Mucosa of stomach (tissue), 1 donor: ENCODE results near the gene SBSN.
"Not testable (repeated sequence)": the region's sequence is repeated elsewhere in the genome, so short reads cannot be mapped to it uniquely, and the experiment has no call there.

Source experiments
- H3K27me3 ChIP-seq: one replicate; pipeline ENCODE4 v1.7.0; 2013; ENCODE audit warnings: mild to moderate bottlenecking, low read length; ENCODE audit not compliant: control insufficient read depth, insufficient read depth
- H3K36me3 ChIP-seq: one replicate; pipeline ENCODE4 v1.7.0; 2013; ENCODE audit warnings: low read length; ENCODE audit not compliant: control insufficient read depth, insufficient read depth
- H3K4me1 ChIP-seq: one replicate; pipeline ENCODE4 v1.7.0; 2013; ENCODE audit warnings: mild to moderate bottlenecking, low read length; ENCODE audit not compliant: control insufficient read depth, insufficient read depth
- H3K4me3 ChIP-seq: one replicate; pipeline ENCODE4 v1.7.0; 2013; ENCODE audit warnings: low read length
- H3K9ac ChIP-seq: one replicate; pipeline ENCODE4 v1.7.0; 2013; ENCODE audit warnings: mild to moderate bottlenecking, low read length, moderate library complexity
- H3K9me3 ChIP-seq: one replicate; pipeline ENCODE4 v1.7.0; 2013; ENCODE audit warnings: mild to moderate bottlenecking, low read length, moderate library complexity; ENCODE audit not compliant: control insufficient read depth
- donor health status: Pancreatic carcinoma.

Gene SBSN

DNA sequence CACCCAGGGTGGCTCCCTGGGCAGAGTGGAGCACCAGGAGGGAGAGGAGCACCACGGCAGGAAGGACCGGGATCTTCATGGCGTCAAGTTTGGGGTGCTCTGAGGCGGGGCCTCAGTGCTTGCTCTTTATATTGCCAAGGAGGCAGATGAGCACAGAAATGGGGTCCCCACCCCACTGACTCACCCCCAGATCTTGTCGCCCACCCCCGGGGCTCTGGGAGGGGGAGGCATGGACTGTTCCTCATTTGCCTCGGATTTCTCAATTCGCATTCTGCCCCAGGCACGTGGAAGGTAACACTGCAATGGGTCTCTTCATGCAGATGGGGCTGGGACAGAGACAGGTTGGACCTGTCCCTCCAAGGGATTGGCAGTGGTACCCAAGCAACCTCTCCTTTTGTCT lies 37.7 kb downstream of the SBSN start, which contains the start of gene KRTDAP:
Gene KRTDAP, minus strand, starts transcription at position 101 of the 400 bp plus-strand sequence. Its CDS starts 22 bp downstream, at position 79.
- Histone ChIP-seq H3K27me3 (peaks cover 12% of the 10 kb centered on the region), H3K4me3 (no peak within 1 kb of the TSS), H3K9ac (no peak within 1 kb of the TSS), H3K36me3 (no peaks in the 10 kb centered on the region), H3K4me1 (peaks cover 4% of the 10 kb centered on the region), H3K9me3 (no peaks in the 10 kb centered on the region)

DNA sequence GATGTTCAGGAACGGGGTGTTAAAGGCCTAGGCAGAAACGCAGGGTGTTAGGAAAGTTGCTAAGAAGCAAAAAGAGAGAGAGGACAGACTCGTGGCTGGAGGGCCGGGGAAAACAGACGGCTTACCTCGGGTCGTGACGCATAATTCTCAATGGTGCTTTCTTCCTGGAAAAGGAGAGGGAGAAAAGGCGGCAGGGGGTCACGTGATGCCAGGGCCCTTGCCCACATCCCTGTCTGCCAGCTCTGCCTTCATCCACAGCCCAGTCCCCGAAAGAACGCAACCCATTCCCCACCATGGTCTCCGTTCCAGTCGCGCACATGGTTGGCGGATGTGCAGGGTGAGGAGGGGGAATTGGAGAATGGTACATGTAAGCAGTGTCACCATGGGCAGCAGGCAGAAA lies 39.4 kb downstream of the SBSN start:
- Histone ChIP-seq H3K36me3 (no peaks in the 10 kb centered on the region), H3K4me3 (no peak overlapping the region), H3K4me1 (no peaks in the 10 kb centered on the region), H3K27me3 (peaks cover 8% of the 10 kb centered on the region), H3K9me3 (no peaks in the 10 kb centered on the region), H3K9ac (no peak overlapping the region)

DNA sequence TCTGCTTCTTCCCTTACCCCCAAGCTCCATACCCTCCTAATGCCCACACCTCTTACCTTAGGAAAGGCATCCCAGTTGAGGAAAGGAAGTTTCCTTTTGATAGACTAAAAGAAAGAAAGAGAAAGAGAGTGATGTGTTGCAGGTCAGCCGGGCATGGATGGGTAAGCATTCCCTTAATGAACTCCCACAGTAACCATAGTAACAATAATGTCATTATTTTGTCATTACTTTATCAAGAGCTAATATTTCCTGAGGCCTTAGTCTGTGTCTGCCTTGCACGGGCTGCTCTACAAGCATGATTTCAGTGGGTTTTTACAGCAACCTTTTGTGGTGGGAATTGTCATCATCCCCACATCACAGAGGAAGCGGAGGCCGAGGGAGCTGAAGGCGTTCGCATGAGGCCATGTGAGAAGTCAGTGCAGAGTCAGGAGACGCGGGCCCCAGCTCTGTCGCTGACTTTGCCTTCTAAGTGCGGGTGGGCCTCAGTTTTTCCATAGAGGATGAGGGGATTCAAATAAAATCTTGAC lies 40.4 kb downstream of the SBSN start:
- H3K4me1 ChIP-seq = no peaks in the 10 kb centered on the region
- H3K4me3 ChIP-seq = no peak overlapping the region
- H3K9me3 ChIP-seq = no peaks in the 10 kb centered on the region
- peaks cover 8% of the 10 kb centered on the region for H3K27me3 ChIP-seq
- no peak overlapping the region for H3K9ac ChIP-seq
- no peaks in the 10 kb centered on the region for H3K36me3 ChIP-seq

DNA sequence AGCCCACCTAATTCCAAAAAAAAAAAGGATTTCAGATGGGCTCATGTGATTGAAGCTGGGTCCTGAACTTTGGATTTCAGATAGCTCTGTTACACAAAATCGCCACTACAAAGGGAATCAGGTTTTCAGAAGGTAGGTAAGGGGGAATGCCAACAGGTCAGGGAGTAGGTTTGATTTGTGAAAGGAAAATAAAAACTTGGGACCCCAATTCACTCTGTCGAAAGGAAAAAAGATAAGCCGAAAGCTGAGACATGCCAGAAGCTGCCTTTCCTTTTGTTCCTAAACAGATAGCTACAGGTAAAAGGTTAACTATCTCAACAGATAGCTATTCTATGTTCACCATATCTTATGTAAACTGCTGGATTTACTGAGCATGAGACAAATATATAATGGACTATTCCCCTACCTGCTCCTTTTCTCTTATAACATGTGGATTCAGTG lies 41.8 kb downstream of the SBSN start:
- no peak overlapping the region for H3K4me3 ChIP-seq
- H3K9me3 ChIP-seq = no peaks in the 10 kb centered on the region
- peaks cover 8% of the 10 kb centered on the region for H3K27me3 ChIP-seq
- no peaks in the 10 kb centered on the region for H3K4me1 ChIP-seq
- no peak overlapping the region for H3K9ac ChIP-seq
- H3K36me3 ChIP-seq = no peaks in the 10 kb centered on the region

DNA sequence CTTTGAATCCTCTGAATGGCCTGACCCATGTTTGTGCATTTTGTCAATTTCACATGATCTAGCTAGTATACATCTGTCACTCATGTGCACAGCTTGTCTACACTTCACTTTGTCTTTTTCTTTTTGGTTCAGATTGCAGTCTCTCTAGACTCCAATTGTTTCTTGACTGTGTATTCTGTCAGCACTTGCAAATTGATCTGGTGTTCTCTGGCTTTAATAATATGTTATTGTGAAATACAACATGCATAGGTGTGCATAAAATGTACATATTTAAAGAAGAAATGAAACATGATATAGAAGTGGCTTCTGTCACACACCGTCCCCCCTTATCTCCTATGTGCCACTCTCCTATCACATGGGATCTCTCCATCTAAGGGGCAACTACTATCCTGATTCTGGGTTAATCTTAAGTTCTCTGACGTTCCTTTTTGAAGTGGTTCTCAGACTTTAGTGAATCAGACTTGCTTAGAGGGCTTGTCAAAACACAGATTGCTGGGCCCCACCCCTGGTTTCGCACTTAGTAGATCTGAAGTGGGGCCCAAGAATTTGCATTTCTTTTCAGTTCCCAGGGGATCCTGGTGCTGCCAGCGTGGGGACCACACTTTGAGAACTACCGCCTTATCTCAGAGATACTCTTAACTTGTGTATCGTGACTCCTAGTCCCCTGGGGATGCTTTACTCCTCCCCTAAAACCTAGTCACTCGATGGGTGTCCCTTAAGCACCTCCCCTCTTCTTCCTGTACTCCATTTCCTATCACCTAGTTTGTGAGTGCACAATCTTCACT lies 43.7 kb downstream of the SBSN start:
- no peak overlapping the region for H3K4me3 ChIP-seq
- H3K36me3 ChIP-seq = no peaks in the 10 kb centered on the region
- no peaks in the 10 kb centered on the region for H3K9me3 ChIP-seq
- no peaks in the 10 kb centered on the region for H3K4me1 ChIP-seq
- H3K9ac ChIP-seq = no peak overlapping the region
- peaks cover 8% of the 10 kb centered on the region for H3K27me3 ChIP-seq

DNA sequence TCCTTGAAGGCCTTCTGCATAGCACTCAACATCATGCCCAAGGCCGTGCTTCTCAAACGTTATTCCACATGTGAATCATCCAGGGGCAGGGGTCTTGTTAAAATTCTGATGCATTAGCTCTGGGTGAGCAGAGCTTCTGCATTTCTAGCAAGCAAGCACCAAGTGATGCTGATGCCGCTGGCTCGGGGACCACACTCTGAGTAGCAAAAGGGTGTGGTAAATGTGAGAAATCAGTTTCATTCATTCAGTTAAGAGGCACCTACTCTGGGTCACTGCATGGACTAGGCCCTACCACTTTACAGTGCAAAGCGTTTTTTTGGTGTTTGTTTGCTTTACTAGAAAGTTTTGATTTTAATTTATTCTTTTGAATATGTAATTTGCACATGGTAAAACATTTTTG lies 45.0 kb downstream of the SBSN start:
- H3K27me3 ChIP-seq = peaks cover 5% of the 10 kb centered on the region
- H3K4me3 ChIP-seq = no peak overlapping the region
- no peak overlapping the region for H3K9ac ChIP-seq
- H3K4me1 ChIP-seq = no peaks in the 10 kb centered on the region
- no peaks in the 10 kb centered on the region for H3K36me3 ChIP-seq
- no peaks in the 10 kb centered on the region for H3K9me3 ChIP-seq

DNA sequence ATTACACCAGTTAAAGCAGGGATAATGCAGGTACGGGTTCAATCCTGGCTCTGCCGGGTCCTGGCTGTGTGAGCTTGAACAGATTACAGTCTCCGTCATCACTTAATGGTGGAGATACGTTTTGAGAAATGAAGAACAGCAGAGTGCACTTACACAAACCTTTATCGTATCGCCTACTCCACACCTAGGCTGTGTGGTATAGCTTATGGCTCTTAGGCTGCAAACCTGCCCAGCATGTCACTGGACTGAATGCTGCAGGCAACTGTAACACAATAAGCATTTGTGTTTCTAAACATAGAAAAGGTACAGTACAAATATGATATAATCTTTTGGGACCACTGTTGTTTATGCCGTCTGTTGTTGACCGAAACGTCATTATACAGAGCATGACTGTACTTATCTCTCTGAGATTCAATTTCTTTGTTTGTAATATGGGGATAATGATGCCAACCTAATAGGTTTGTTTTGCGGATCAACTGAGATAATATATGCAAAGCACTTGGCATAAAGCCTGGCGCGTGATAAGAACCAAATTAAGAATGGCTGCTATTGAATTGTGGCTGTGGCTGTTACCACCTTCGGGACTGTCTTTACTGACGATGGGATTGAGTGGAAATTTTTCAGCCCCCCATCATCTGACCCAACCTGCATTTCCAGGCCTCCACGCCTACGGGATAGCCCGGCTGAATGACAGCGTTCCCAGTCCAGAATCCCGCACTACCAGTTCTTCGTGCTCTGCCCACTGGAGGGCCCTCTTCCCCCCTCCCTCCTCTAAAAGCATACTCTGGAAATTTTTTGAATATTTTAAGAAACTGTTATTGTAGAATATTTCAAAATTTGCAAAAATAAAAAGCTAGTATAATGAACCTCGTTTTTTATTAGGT lies 49.1 kb downstream of the SBSN start:
- Histone ChIP-seq H3K9me3 (no peaks in the 10 kb centered on the region), H3K4me1 (no peaks in the 10 kb centered on the region), H3K27me3 (no peaks in the 10 kb centered on the region), H3K36me3 (no peaks in the 10 kb centered on the region), H3K9ac (no peak overlapping the region), H3K4me3 (no peak overlapping the region)

DNA sequence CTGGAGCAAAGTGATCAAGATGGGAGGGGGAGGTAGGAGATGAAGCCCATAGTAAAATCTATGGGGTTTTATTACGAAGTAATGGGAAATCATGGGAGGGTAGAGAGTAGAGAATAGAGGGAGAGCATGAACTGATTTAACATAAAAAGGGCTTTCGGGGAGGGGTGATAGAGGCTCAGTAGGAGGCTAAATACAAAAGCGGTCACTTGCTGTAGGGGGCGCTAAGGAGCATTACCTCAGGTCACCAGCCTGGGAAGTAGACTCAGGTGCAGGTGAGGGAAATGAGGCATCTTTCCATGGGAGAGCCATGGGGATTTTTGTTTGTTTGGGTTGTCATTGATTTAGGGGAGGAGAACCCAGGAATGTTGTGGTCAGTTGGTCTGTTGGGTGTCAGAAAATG lies 52.0 kb downstream of the SBSN start:
- no peaks in the 10 kb centered on the region for H3K36me3 ChIP-seq
- no peaks in the 10 kb centered on the region for H3K4me1 ChIP-seq

DNA sequence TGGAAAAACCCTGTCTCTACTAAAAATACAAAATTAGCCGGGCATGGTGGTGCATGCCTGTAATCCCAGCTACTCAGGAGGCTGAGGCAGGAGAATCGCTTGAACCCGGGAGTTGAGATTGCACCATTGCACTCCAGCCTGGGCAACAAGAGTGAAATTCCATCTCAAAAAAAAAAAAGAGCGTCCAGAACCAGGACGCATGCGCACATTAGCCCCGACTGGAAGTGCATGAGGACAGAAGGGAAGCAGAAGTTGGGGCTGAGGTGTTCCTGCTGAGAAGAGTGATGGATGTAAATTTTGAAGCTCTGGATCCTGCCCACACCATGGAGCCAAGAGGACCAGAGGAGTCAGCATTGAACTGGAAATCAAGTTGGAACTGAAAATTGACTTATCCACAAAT lies 53.5 kb downstream of the SBSN start:
- H3K4me1 ChIP-seq = not testable (repeated sequence)

More for the DNA sequence above, 52.0 kb downstream of the SBSN start:
- no peaks in the 10 kb centered on the region for H3K9me3 ChIP-seq
- H3K4me3 ChIP-seq = no peak overlapping the region
- H3K27me3 ChIP-seq = no peaks in the 10 kb centered on the region
- H3K9ac ChIP-seq = no peak overlapping the region

DNA sequence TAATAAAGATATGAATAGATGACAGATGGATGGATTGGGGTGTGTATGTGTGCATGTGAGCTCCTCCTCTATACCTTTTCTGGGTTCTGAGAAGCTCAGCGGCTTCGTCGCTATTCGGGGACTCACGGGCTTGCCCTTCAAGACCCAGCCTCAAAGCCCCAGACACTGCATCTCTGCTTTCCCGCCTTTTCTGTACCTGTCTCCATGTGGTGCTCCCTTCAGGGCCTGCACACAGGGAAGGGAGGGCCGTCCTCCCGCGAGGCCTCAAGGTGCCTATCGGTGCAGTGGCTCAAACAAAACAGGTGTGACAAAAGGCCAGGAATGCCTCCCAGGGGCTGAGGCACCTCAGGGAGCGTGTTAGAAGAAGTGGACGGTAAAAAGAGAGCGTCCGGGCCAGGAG lies 54.0 kb downstream of the SBSN start:
- Histone ChIP-seq H3K27me3 (no peaks in the 10 kb centered on the region), H3K9ac (no peak overlapping the region), H3K9me3 (no peaks in the 10 kb centered on the region), H3K4me1 (no peaks in the 10 kb centered on the region), H3K36me3 (no peaks in the 10 kb centered on the region), H3K4me3 (no peak overlapping the region)

More for the DNA sequence above, 53.5 kb downstream of the SBSN start:
- H3K9me3 ChIP-seq, H3K4me3 ChIP-seq, H3K27me3 ChIP-seq, H3K9ac ChIP-seq, H3K36me3 ChIP-seq: not testable (repeated sequence)
